Caco-2 (cell line): ENCODE results near the gene RAPGEF2. TPM values are rescaled to one million over a fixed set of nuclear protein-coding genes. Genes with fewer than 3 reads are reported as not detected.

Experiments
- BruUV-seq: library from RNA; stranded (reverse); fragments of 400-500 nt; replicated peaks from 2 replicates; lab custom pipeline; 2021; lab: Mats Ljungman, UMichigan
- CTCF ChIA-PET: fragments of 300-600 bp; sonication (Branson Sonifier 250); formaldehyde crosslinking; loops from one replicate; lab custom pipeline; 2022; ENCODE audit warnings: antibody characterized with exemption; lab: Charles Lee
- POLR2A ChIA-PET: fragments of 300-600 bp; sonication (Branson Sonifier 250); formaldehyde crosslinking; loops from one replicate; lab custom pipeline; 2022; ENCODE audit warnings: antibody characterized with exemption; lab: Charles Lee
- DNase-seq, 2 experiments: peaks; one replicate each; pipeline versions ENCODE4 v3.0.0 to v3.0.0-alpha.2; 2020 to 2022
- H3K27me3 ChIP-seq: replicated peaks from 2 replicates; pipeline ENCODE4 v1.6.0; 2011; ENCODE audit warnings: low read length; ENCODE audit not compliant: control insufficient read depth, insufficient read depth
- H3K36me3 ChIP-seq: 2 replicates; pipeline ENCODE4 v1.5.1; 2011; ENCODE audit warnings: low read length; ENCODE audit not compliant: control insufficient read depth, insufficient read depth
- H3K4me1 ChIP-seq: fragments of 250-450 bp; sonication (Bioruptor Pico); 2 replicates; pipeline ENCODE4 v1.5.1; 2020; ENCODE audit warnings: mild to moderate bottlenecking
- H3K4me3 ChIP-seq: 2 replicates; pipeline ENCODE4 v1.5.1; 2011; ENCODE audit warnings: low read depth, mild to moderate bottlenecking, control low read depth, low read length
- H3K9me3 ChIP-seq: fragments of 250-450 bp; sonication (Bioruptor Pico); 2 replicates; pipeline ENCODE4 v1.5.1; 2020; ENCODE audit warnings: mild to moderate bottlenecking, moderate library complexity
- H3K27ac Mint-ChIP-seq: one replicate; pipeline ENCODE4 v1.8.0; 2022; ENCODE audit warnings: mixed read lengths; ENCODE audit not compliant: unreplicated experiment
- H3K27me3 Mint-ChIP-seq: one replicate; pipeline ENCODE4 v1.8.0; 2022; ENCODE audit warnings: mixed read lengths; ENCODE audit not compliant: insufficient read depth, unreplicated experiment
- H3K36me3 Mint-ChIP-seq: one replicate; pipeline ENCODE4 v1.8.0; 2022; ENCODE audit warnings: mild to moderate bottlenecking, mixed read lengths; ENCODE audit not compliant: insufficient read depth, unreplicated experiment
- H3K4me1 Mint-ChIP-seq: one replicate; pipeline ENCODE4 v1.8.0; 2022; ENCODE audit warnings: low read depth, mixed read lengths; ENCODE audit not compliant: unreplicated experiment
- H3K4me3 Mint-ChIP-seq: one replicate; pipeline ENCODE4 v1.8.0; 2022; ENCODE audit warnings: mild to moderate bottlenecking, moderate library complexity, mixed read lengths; ENCODE audit not compliant: unreplicated experiment
- H3K9me3 Mint-ChIP-seq: one replicate; pipeline ENCODE4 v1.8.0; 2022; ENCODE audit warnings: mixed read lengths; ENCODE audit not compliant: unreplicated experiment
- intact Hi-C: fragments of 100-400 bp; cut with micrococcal nuclease; formaldehyde crosslinking; loops from one replicate; pipeline ENCODE4 v1.10.0; 2022; ENCODE audit not compliant: unreplicated experiment
- total RNA-seq: library from RNA; stranded (reverse); gene quantifications from 2 replicates; pipeline ENCODE4 v1.2.3, GENCODE V29; 2022
- TF ChIP-seq, protein P1 (sequence below), 2 experiments: fragments of 200-600 bp in 1 of 2; IDR thresholded peaks; 1 replicate in 1 of 2; 2 replicates in 1 of 2; pipeline versions ENCODE4 v1.5.1 to v1.8.0; 2011 to 2022; ENCODE audit warnings: antibody characterized with exemption in 1 of 2, control low read depth in 1 of 2, inconsistent platforms in 1 of 2, low read depth in 1 of 2, low read length in 1 of 2, mild to moderate bottlenecking in 1 of 2, moderate library complexity in 1 of 2; ENCODE audit not compliant: insufficient read depth in 1 of 2, severe bottlenecking in 1 of 2, unreplicated experiment in 1 of 2

Gene RAPGEF2
- total RNA-seq, 1 experiment from 2014 or later: 67.6 TPM

DNA sequence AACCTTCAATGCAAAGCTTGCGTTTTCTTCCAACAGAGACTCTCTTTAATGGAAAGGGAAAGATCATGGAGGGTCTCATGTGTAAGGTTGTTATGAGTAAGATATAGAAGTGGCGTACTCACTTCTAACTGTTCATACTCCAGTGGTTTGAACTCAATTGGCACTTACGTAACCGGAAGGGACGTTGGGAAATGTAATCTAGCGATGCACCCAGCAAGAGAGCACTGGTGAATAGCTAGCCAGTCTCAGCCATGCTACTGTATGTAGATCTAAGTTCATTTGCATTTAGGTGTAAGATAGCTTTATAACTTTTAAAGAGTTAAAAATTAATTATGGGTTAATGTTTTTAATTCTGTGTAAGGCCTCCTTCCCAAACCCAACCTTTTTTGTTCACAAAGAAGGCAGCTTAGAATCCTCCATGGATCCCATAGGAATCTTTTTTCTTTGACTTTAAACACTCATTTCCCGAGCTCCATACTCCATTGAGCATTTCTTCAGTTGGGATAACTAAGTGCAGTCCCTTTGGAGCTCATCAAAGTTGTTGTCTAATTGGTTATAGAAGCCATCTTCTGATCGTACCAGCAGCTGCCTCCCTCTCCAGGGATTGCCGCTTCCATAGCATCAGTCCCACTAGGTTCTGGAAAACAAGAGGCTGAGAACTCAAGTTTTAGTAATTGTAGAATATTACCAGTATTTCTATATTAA is 191.1 kb downstream of the RAPGEF2 start:
- no peaks in the 10 kb centered on the region for H3K36me3 Mint-ChIP-seq
- Histone ChIP-seq H3K36me3 (no peaks in the 10 kb centered on the region), H3K27me3 (no peaks in the 10 kb centered on the region), H3K4me3 (no peak overlapping the region), H3K9me3 (no peaks in the 10 kb centered on the region), H3K4me1 (peaks cover 5% of the 10 kb centered on the region; the same call in 1 of the 2 replicates)
- peaks cover 32% of the 10 kb centered on the region for H3K4me1 Mint-ChIP-seq
- intact Hi-C loops: no loop called here
- ChIA-PET POLR2A (interaction anchor here (0.5 kb wide), 1 partner anchor 52 kb away, joined by 3 read pairs; no protein-coding TSS in a partner anchor), CTCF (no interaction called here)
- H3K9me3 Mint-ChIP-seq: no peaks in the 10 kb centered on the region
- H3K4me3 Mint-ChIP-seq: no peak overlapping the region
- DNase-seq: no peak
- no peaks in the 10 kb centered on the region for H3K27me3 Mint-ChIP-seq
- no peak overlapping the region for H3K27ac Mint-ChIP-seq
- TF ChIP-seq, protein P1, sequence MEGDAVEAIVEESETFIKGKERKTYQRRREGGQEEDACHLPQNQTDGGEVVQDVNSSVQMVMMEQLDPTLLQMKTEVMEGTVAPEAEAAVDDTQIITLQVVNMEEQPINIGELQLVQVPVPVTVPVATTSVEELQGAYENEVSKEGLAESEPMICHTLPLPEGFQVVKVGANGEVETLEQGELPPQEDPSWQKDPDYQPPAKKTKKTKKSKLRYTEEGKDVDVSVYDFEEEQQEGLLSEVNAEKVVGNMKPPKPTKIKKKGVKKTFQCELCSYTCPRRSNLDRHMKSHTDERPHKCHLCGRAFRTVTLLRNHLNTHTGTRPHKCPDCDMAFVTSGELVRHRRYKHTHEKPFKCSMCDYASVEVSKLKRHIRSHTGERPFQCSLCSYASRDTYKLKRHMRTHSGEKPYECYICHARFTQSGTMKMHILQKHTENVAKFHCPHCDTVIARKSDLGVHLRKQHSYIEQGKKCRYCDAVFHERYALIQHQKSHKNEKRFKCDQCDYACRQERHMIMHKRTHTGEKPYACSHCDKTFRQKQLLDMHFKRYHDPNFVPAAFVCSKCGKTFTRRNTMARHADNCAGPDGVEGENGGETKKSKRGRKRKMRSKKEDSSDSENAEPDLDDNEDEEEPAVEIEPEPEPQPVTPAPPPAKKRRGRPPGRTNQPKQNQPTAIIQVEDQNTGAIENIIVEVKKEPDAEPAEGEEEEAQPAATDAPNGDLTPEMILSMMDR (IDR thresholded peaks at IDR 0.05; ENCODE audit: insufficient read depth in 1 of 2, low read depth in 1 of 2, low read length in 1 of 2, severe bottlenecking in 1 of 2, unreplicated experiment in 1 of 2): no peak
- no TSS peak for BruUV-seq

DNA sequence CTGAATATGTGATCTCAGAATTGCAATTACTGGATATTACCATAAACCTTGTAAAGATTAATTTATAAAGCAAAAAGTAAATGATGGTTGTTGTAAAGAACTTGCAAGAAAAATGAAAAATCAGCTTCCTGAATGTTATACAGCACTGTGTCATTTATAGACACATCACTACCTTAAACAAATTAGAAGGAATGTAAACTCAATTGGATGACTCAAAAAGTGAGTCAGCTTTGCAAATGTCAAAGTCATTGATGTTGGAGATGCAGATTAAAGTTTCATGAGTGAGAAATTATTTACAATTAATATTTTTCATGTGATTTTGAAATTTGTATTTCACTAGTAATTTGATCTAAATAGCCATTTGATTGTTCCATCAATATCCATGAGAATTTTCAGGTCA is 193.2 kb downstream of the RAPGEF2 start:
- Histone ChIP-seq H3K4me3 (no peak overlapping the region), H3K36me3 (no peaks in the 10 kb centered on the region), H3K4me1 (peaks cover 5% of the 10 kb centered on the region; the same call in 1 of the 2 replicates), H3K9me3 (no peaks in the 10 kb centered on the region), H3K27me3 (no peaks in the 10 kb centered on the region)
- no TSS peak for BruUV-seq
- H3K4me3 Mint-ChIP-seq: no peak overlapping the region
- ChIA-PET POLR2A (no interaction called here), CTCF (no interaction called here)
- no peaks in the 10 kb centered on the region for H3K36me3 Mint-ChIP-seq
- no peak for DNase-seq
- H3K27me3 Mint-ChIP-seq: no peaks in the 10 kb centered on the region
- TF ChIP-seq, protein P1 (IDR thresholded peaks at IDR 0.05; ENCODE audit: insufficient read depth in 1 of 2, low read depth in 1 of 2, low read length in 1 of 2, severe bottlenecking in 1 of 2, unreplicated experiment in 1 of 2): no peak
- H3K27ac Mint-ChIP-seq: no peak overlapping the region
- H3K4me1 Mint-ChIP-seq: peaks cover 32% of the 10 kb centered on the region
- H3K9me3 Mint-ChIP-seq: no peaks in the 10 kb centered on the region
- intact Hi-C loops: no loop called here

DNA sequence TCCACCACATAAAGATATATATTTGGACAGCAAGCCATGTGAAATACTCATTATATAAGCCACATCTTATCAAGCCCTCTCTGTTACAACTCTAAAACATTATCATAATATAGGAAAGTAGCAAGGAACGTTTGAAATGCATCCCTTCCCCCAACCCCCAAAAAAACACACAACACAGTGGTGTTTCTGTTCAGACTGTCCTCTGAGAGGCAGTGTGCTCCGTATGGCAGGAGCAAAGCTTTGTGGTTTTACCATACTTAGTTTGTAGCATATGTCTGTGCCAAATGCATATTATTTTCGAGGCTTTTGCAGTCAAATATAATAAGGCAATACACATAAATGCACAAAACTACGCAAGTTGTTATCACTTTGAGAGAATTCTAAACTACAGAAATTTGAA is 194.2 kb downstream of the RAPGEF2 start:
- intact Hi-C loops: no loop called here

More for the DNA sequence above, 194.2 kb downstream of the RAPGEF2 start:
- Mint-ChIP-seq H3K27me3 (no peaks in the 10 kb centered on the region), H3K36me3 (no peaks in the 10 kb centered on the region), H3K9me3 (no peaks in the 10 kb centered on the region), H3K4me3 (no peak overlapping the region), H3K27ac (no peak overlapping the region), H3K4me1 (peaks cover 28% of the 10 kb centered on the region)
- Histone ChIP-seq H3K4me3 (no peak overlapping the region), H3K4me1 (peaks cover 5% of the 10 kb centered on the region; the same call in 1 of the 2 replicates), H3K36me3 (no peaks in the 10 kb centered on the region), H3K9me3 (no peaks in the 10 kb centered on the region), H3K27me3 (no peaks in the 10 kb centered on the region)
- BruUV-seq: no TSS peak
- POLR2A ChIA-PET: no interaction called here
- DNase-seq: no peak
- CTCF ChIA-PET: no interaction called here
- TF ChIP-seq, protein P1 (IDR thresholded peaks at IDR 0.05; ENCODE audit: insufficient read depth in 1 of 2, low read depth in 1 of 2, low read length in 1 of 2, severe bottlenecking in 1 of 2, unreplicated experiment in 1 of 2): no peak
